GM21825 (cell line): ENCODE measurements around the gene H2BW1.
"Not testable (repeated sequence)": the region's sequence is repeated elsewhere in the genome, so short reads cannot be mapped to it uniquely, and the experiment has no call there.

Experiments used
- ATAC-seq: cut with Tn5 transposase; IDR thresholded peaks from one replicate; pipeline ENCODE4 v1.9.1; 2021; ENCODE audit warnings: mild to moderate bottlenecking, moderate library complexity; ENCODE audit not compliant: unreplicated experiment

H2BW1 gene

GRCh38 chrX:104013606-104014005 lies at the start of gene H2BW1:
Gene H2BW1 (minus strand): TSS chrX:104013708. CDS start chrX:104013576, 132 bp downstream.
- no peak for ATAC-seq

- ATAC-seq, result not testable (repeated sequence)
Observed at GRCh38 chrX:104062636-104063035, 49.1 kb upstream of the H2BW1 start.

- ATAC-seq, result not testable (repeated sequence)
Observed at GRCh38 chrX:104054956-104055355, 41.4 kb upstream of the H2BW1 start.

GRCh38 chrX:104047171-104047570 lies 33.7 kb upstream of the H2BW1 start:
- ATAC-seq, result no peak

- no peak for ATAC-seq
Observed at GRCh38 chrX:104045642-104046041, 32.1 kb upstream of the H2BW1 start.

GRCh38 chrX:104041003-104041402 lies 27.5 kb upstream of the H2BW1 start:
- ATAC-seq, result no peak

- ATAC-seq, result no peak
Observed at GRCh38 chrX:104039689-104040505, 26.4 kb upstream of the H2BW1 start, which contains the start of gene H2BW2. Gene H2BW2 (plus strand): TSS chrX:104039956. CDS start chrX:104039995, 39 bp downstream.

- ATAC-seq, result no peak
Observed at GRCh38 chrX:104018126-104018525, 4.6 kb upstream of the H2BW1 start.

- ATAC-seq, result not testable (repeated sequence)
Observed at GRCh38 chrX:104015576-104015975, 2.1 kb upstream of the H2BW1 start.

- ATAC-seq, result no peak
Observed at GRCh38 chrX:104013158-104013557, 350 bp downstream of the H2BW1 start.

- no peak for ATAC-seq
Observed at GRCh38 chrX:104008831-104009230, 4.7 kb downstream of the H2BW1 start.

- peak; percentile 89 for ATAC-seq
Observed at GRCh38 chrX:103999234-103999633, 14.3 kb downstream of the H2BW1 start.

GRCh38 chrX:103983508-103983907 lies 30.0 kb downstream of the H2BW1 start:
- not testable (repeated sequence) for ATAC-seq

- peak; percentile 98 for ATAC-seq
Observed at GRCh38 chrX:103962411-103963278, 50.9 kb downstream of the H2BW1 start, which contains the start of gene TMSB15B. Gene TMSB15B (plus strand): TSS chrX:103962627.
